Heart left ventricle (tissue), 13 donors: ENCODE data around the gene TRIM22.

ENCODE experiments used
- CTCF ChIP-seq, 12 donors: fragments of 200-600 bp; sonication (generic) in 4 of 12; IDR thresholded peaks; one replicate each; pipeline versions ENCODE4 v1.5.0 to v1.8.0; 2018 to 2022; ENCODE audit warnings: antibody characterized with exemption in 12 of 12, mild to moderate bottlenecking in 5 of 12
- POLR2A ChIP-seq, 2 donors: fragments of 450-650 bp; IDR thresholded peaks; one replicate each; pipeline ENCODE4 v1.6.1; 2017; ENCODE audit warnings: antibody characterized with exemption in 2 of 2, mild to moderate bottlenecking in 2 of 2, moderate library complexity in 2 of 2
- donor health status: ischemic (EF 13 %, LVEDD 7.1; RV severe dilation, severe dysfunction).
- donor health status: DM: no; HTN: yes; CAD: no.
- donor health status: DM: no; HTN: no; CAD: no.
- donor health status: ischemic (EF 25% LVEDD 6.9; RV normal size, moderate dysfunction).
- donor health status: ischemic (EF 25% LVEDD 5.7; RV mildly dilated, moderate dysfunction).
- donor health status: ischemic (EF 35%, LVEDD 5.7; RV mildly dilated, moderate dysfunction).
- donor health status: nonischemic (EF 11% LVEDD 7.7; RV severe dilation, severe dysfunction).
- donor health status: DM: yes; HTN: yes; CAD: no.
- donor health status: PGD.
- donor health status: ischemic (EF 29% LVEDD 5.4; RV normal size, mild dysfunction).
- donor health status: nonischemic (EF 23%, LVEDD 6.1; RV moderate dilation, normal function).

- TF ChIP-seq POLR2A (IDR thresholded peaks at IDR 0.05) (no peak), CTCF (IDR thresholded peaks at IDR 0.05) (no peak)
Observed at GRCh38 chr11:5686426-5686825, 3.2 kb upstream of the TRIM22 start.
